Smooth muscle cell (in vitro differentiated cells): ENCODE data around the gene SFTA2. TPM values are rescaled to one million over a fixed set of nuclear protein-coding genes. Genes with fewer than 3 reads are reported as not detected.

Experiments used
- DNase-seq: peaks from one replicate; lab custom pipeline; 2025; ENCODE audit not compliant: unreplicated experiment; lab: John Stamatoyannopoulos, UW
- H2AFZ ChIP-seq: fragments of 200-600 bp; sonication (generic); 2 replicates; pipeline ENCODE4 v1.6.0; 2016; ENCODE audit warnings: antibody characterized with exemption, low read depth, mild to moderate bottlenecking
- H3F3A ChIP-seq: fragments of 200-600 bp; sonication (generic); 2 replicates; pipeline ENCODE4 v1.6.0; 2017; ENCODE audit warnings: antibody characterized with exemption, low read depth
- H3K27ac ChIP-seq: fragments of 200-600 bp; sonication (generic); 2 replicates; pipeline ENCODE4 v1.5.1; 2016; ENCODE audit warnings: low read depth, mild to moderate bottlenecking
- H3K27me3 ChIP-seq: fragments of 200-600 bp; sonication (generic); 2 replicates; pipeline ENCODE4 v1.6.1; 2016; ENCODE audit warnings: low read depth, mild to moderate bottlenecking
- H3K36me3 ChIP-seq: fragments of 200-600 bp; sonication (generic); 2 replicates; pipeline ENCODE4 v1.5.1; 2016; ENCODE audit warnings: low read depth
- H3K4me1 ChIP-seq: fragments of 200-600 bp; sonication (generic); 2 replicates; pipeline ENCODE4 v1.5.1; 2016; ENCODE audit warnings: low read depth
- H3K4me2 ChIP-seq: fragments of 200-600 bp; sonication (generic); 2 replicates; pipeline ENCODE4 v1.6.0; 2016; ENCODE audit warnings: mild to moderate bottlenecking
- H3K4me3 ChIP-seq: fragments of 200-600 bp; sonication (generic); 2 replicates; pipeline ENCODE4 v1.5.1; 2016; ENCODE audit warnings: mild to moderate bottlenecking
- H3K79me2 ChIP-seq: fragments of 200-600 bp; sonication (generic); 2 replicates; pipeline ENCODE4 v1.6.0; 2016; ENCODE audit warnings: low read depth, mild to moderate bottlenecking
- H3K9ac ChIP-seq: fragments of 200-600 bp; sonication (generic); 2 replicates; pipeline ENCODE4 v1.6.0; 2016; ENCODE audit warnings: low read depth
- H3K9me3 ChIP-seq: fragments of 200-600 bp; sonication (generic); replicated peaks from 2 replicates; pipeline ENCODE4 v1.5.1; 2016; ENCODE audit warnings: low read depth
- H4K20me1 ChIP-seq: fragments of 200-600 bp; sonication (generic); 2 replicates; pipeline ENCODE4 v1.6.0; 2016; ENCODE audit warnings: low read depth
- CTCF ChIP-seq: fragments of 200-600 bp; sonication (generic); IDR thresholded peaks from 2 replicates; pipeline ENCODE4 v1.5.1; 2017; ENCODE audit warnings: borderline replicate concordance, mild to moderate bottlenecking, antibody characterized with exemption; ENCODE audit not compliant: insufficient read depth, poor library complexity, severe bottlenecking
- WGBS: methylation state at CpG from one replicate; pipeline ENCODE4 v1.1.7; 2016; ENCODE audit warnings: low lambda C conversion rate; 5-methylcytosine and 5-hydroxymethylcytosine counted together
- polyA plus RNA-seq: library from polyadenylated mRNA; unstranded; fragments of >200 nt; fragmentation: Nextera tagmentation; extraction: Ambion mirVana; gene quantifications from 2 replicates; pipeline ENCODE4 v1.2.1, GENCODE V29; 2016
- total RNA-seq: library from RNA; depleted of rRNA; stranded (reverse); fragments of >200 nt; gene quantifications from 2 replicates; pipeline ENCODE4 v1.2.3, GENCODE V29; 2014

SFTA2 gene
- total and polyA plus RNA-seq, 2 experiments from 2014 or later: not detected

DNA sequence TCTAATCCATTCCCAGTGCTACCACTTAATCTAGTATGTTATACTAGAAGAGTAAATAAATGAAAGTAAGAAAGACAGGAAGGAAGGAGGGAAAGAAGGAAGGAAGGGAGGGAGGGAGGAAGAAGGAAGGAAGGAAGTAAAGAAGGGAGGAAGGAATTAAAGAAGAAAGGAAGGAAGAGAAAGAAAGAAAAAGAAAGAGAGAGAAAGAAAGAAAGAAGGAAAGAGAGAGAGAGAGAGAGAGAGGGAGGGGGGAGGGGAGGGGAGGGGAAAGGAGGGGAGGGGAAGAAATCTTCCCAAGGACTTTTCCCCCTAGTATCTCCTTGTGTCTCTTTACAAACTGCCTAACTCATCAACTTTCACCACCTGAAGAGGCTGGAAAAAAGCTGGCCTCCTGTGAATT is 30.7 kb upstream of the SFTA2 start:
- no peak for TF ChIP-seq CTCF
- no peaks in the 10 kb centered on the region for H4K20me1 ChIP-seq

DNA sequence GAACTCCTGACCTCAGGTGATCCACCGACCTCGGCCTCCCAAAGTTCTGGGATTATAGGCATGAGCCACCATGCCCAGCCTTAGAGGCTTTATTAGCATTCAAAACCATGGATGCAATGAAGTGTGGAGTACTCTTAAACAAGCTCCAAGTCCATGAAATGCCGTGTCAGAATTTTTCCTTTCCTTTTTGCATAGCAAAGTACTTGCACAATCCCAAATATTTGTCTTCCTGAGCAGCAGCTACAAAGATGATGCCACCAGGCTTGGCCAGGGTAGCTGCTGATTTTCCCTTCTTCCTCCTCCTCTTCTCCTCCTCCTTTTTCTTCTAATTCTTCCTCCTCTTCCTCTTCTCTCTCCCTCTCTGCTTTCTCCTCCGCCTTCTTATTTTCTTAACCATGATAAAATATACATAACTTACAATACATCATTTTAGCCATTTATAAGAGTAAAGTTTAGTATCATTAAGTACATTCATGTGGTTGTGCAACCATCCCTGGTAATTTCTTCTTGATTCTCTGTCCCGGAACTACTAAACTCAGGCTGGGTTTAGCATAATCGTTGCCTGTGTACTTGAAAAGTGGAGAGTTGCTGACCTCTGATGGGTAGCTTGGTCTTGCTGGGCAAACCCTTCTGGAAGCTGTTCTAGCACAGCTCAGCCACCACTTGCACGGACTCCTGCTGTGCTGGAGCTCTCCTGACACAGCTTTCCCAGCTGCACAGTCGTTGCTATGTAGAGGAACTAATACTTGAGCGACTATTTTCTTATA is 29.1 kb upstream of the SFTA2 start:
- Histone ChIP-seq H3K4me3 (no peak overlapping the region), H3K9ac (no peak overlapping the region), H2AFZ (no peak overlapping the region), H3K4me1 (no peaks in the 10 kb centered on the region), H3K79me2 (no peaks in the 10 kb centered on the region), H3K9me3 (no peaks in the 10 kb centered on the region), H3K27me3 (peaks cover 32% of the 10 kb centered on the region), H3K27ac (no peak overlapping the region), H4K20me1 (no peaks in the 10 kb centered on the region), H3F3A (no peaks in the 10 kb centered on the region), H3K36me3 (no peaks in the 10 kb centered on the region), H3K4me2 (no peak overlapping the region)
- DNase-seq: no peak
- no peak for TF ChIP-seq CTCF
- WGBS: 83% methylated on average over 9 of the region's 9 CpGs

More for the DNA sequence above, 30.7 kb upstream of the SFTA2 start:
- Histone ChIP-seq H3F3A (no peaks in the 10 kb centered on the region), H2AFZ (no peak overlapping the region), H3K4me2 (no peak overlapping the region), H3K79me2 (no peaks in the 10 kb centered on the region), H3K4me3 (no peak overlapping the region), H3K9ac (no peak overlapping the region), H3K27ac (no peak overlapping the region), H3K9me3 (no peaks in the 10 kb centered on the region), H3K4me1 (no peaks in the 10 kb centered on the region), H3K36me3 (no peaks in the 10 kb centered on the region), H3K27me3 (peaks cover 17% of the 10 kb centered on the region)
- no peak for DNase-seq

GRCh38 chr6:30957716-30958115 is 25.7 kb upstream of the SFTA2 start:
- Histone ChIP-seq H3K4me3 (no peak overlapping the region), H3K4me1 (peaks cover 11% of the 10 kb centered on the region), H4K20me1 (no peaks in the 10 kb centered on the region), H3K9ac (no peak overlapping the region), H3K27me3 (peaks cover 52% of the 10 kb centered on the region), H2AFZ (no peak overlapping the region), H3K27ac (no peak overlapping the region), H3K36me3 (no peaks in the 10 kb centered on the region), H3K9me3 (no peaks in the 10 kb centered on the region), H3F3A (no peaks in the 10 kb centered on the region), H3K79me2 (no peaks in the 10 kb centered on the region), H3K4me2 (no peak overlapping the region)
- 40% methylated on average over 2 of the region's 2 CpGs for WGBS
- no peak for TF ChIP-seq CTCF
- DNase-seq: no peak

- Histone ChIP-seq H3K9ac (peak overlapping the region; percentile 26), H2AFZ (peak overlapping the region; percentile 57), H3K27ac (no peak overlapping the region), H3K79me2 (no peaks in the 10 kb centered on the region), H3K36me3 (no peaks in the 10 kb centered on the region), H3K27me3 (peaks cover 74% of the 10 kb centered on the region), H3F3A (no peaks in the 10 kb centered on the region), H3K9me3 (no peaks in the 10 kb centered on the region), H4K20me1 (no peaks in the 10 kb centered on the region), H3K4me2 (peak overlapping the region; percentile 94), H3K4me1 (peaks cover 11% of the 10 kb centered on the region), H3K4me3 (peak overlapping the region; percentile 53)
- TF ChIP-seq CTCF: no peak
- no peak for DNase-seq
- 1% methylated on average over 33 of the region's 46 CpGs for WGBS
Measured at GRCh38 chr6:30955367-30956042, 23.5 kb upstream of the SFTA2 start.
